Progenitor cell of endocrine pancreas (in vitro differentiated cells): ENCODE results near the gene ENPP3. TPM values are rescaled to one million over a fixed set of nuclear protein-coding genes. Genes with fewer than 3 reads are reported as not detected.

ENCODE experiments used
- DNase-seq: peaks from one replicate; pipeline ENCODE4 v3.0.0; 2021; ENCODE audit warnings: low spot score; ENCODE audit not compliant: unreplicated experiment
- H3K27ac Mint-ChIP-seq: 2 replicates; pipeline ENCODE4 v1.8.0; 2021; ENCODE audit warnings: mild to moderate bottlenecking, moderate library complexity, mixed read lengths
- H3K27me3 Mint-ChIP-seq: 2 replicates; pipeline ENCODE4 v1.8.0; 2021; ENCODE audit warnings: mixed read lengths
- H3K36me3 Mint-ChIP-seq: 2 replicates; pipeline ENCODE4 v1.8.0; 2022; ENCODE audit warnings: mixed read lengths; ENCODE audit not compliant: insufficient read depth
- H3K4me1 Mint-ChIP-seq: 2 replicates; pipeline ENCODE4 v1.8.0; 2021; ENCODE audit warnings: low read depth, mixed read lengths
- H3K4me3 Mint-ChIP-seq: 2 replicates; pipeline ENCODE4 v1.8.0; 2021; ENCODE audit warnings: low read depth, mild to moderate bottlenecking, moderate library complexity, mixed read lengths
- H3K9me3 Mint-ChIP-seq: 2 replicates; pipeline ENCODE4 v1.8.0; 2021; ENCODE audit warnings: low read depth, mixed read lengths
- long read RNA-seq: library from polyadenylated mRNA; unstranded; transcript quantifications from one replicate; pipeline ENCODE4 v2.0.0, GENCODE V29; 2020
- total RNA-seq: library from RNA; stranded (reverse); gene quantifications from 2 replicates; pipeline ENCODE4 v1.2.1, GENCODE V29; 2021
- TF ChIP-seq, protein P1 (sequence below): fragments of 200-600 bp; sonication (generic); IDR thresholded peaks from one replicate; pipeline ENCODE4 v1.5.0; 2021; ENCODE audit warnings: antibody characterized with exemption, mild to moderate bottlenecking; ENCODE audit not compliant: unreplicated experiment

Gene ENPP3
- not detected in 2 replicates for total RNA-seq
- long read RNA-seq: 0 reads

DNA sequence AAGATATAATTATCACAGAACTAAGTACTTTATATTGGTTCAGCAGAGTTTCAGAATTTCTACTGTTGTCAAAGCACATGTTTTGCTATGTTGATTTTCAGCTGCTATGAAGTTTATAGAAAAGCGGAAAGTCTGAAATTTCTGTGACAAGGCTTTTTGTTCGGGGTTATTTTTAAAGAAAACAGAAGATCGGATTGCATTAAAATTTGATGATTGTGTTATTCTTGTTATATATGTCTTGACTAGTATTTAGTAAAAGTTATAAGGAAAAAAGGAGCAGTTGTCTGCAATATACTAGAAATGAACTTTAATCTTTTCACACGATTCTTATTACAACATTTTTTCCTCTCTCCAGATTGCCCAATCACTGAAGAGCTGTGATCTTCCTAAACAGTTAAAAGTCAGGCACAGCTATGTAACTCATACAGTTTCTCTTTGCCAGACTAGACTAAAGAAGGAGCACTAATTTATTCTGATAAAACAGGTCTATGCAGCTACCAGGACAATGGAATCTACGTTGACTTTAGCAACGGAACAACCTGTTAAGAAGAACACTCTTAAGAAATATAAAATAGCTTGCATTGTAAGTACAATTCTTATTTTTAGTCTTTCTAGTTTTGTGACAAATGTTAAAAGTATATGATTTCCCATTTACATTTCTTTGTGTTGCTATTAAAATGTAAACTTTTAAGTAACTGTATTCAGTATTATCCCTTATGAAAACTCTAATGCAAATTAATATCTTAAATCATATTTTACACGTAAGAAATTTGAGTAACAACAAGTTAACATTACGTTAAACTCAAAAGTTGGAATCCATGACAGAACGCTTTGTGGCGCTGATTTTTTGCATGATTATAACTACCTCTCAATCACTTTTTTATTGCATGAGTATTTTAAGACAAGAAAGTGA lies at the start of gene ENPP3:
Gene ENPP3, plus strand, starts transcription at position 423 of the 913 bp plus-strand sequence. Its CDS starts 83 bp downstream, at position 506.
- Mint-ChIP-seq H3K27me3 (no peaks in the 10 kb centered on the region), H3K27ac (no peak within 1 kb of the TSS), H3K9me3 (no peaks in the 10 kb centered on the region), H3K4me1 (no peaks in the 10 kb centered on the region), H3K36me3 (no peaks in the 10 kb centered on the region), H3K4me3 (no peak within 1 kb of the TSS)
- TF ChIP-seq, protein P1, sequence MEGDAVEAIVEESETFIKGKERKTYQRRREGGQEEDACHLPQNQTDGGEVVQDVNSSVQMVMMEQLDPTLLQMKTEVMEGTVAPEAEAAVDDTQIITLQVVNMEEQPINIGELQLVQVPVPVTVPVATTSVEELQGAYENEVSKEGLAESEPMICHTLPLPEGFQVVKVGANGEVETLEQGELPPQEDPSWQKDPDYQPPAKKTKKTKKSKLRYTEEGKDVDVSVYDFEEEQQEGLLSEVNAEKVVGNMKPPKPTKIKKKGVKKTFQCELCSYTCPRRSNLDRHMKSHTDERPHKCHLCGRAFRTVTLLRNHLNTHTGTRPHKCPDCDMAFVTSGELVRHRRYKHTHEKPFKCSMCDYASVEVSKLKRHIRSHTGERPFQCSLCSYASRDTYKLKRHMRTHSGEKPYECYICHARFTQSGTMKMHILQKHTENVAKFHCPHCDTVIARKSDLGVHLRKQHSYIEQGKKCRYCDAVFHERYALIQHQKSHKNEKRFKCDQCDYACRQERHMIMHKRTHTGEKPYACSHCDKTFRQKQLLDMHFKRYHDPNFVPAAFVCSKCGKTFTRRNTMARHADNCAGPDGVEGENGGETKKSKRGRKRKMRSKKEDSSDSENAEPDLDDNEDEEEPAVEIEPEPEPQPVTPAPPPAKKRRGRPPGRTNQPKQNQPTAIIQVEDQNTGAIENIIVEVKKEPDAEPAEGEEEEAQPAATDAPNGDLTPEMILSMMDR: no peak
- no peak for DNase-seq

DNA sequence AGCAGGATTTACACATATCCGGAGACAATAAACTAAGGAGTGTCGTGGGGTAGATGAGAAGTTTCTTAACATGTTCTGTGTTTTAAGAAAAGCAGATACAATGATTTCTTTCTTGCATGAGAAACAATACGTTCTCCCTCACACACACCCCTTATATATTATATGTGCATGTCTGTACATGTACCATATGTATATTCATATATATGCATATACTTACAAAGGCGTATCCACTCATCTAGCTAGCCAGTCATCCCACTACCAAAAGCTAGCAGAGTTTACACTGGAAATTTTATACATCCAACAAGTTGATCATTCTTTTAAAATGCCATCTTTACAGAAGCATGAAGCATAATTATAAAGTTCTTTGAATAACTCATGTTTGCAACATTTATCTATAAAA lies 49.2 kb upstream of the ENPP3 start:
- Mint-ChIP-seq H3K4me3 (no peak overlapping the region), H3K27ac (no peak overlapping the region), H3K4me1 (no peaks in the 10 kb centered on the region)

DNA sequence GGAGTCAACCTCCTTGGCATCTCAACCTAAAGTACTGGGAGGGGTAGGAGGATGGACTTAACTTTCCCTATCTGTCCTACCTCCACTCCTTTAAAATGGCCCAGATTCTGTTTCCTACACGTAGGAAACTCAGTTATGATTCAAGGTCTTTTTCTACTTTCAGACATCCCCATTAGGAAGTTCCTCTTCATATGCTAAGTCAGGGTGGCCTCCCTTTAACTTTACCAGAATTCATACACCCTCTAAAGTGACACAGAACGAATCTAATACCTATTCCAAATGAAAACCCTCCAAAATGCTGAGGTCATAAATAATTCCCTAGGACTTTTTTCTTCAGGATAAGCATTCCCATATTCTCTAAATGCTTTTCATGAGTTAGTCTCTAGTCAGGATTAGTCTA lies 48.5 kb upstream of the ENPP3 start:
- TF ChIP-seq, protein P1: no peak
- Mint-ChIP-seq H3K4me1 (no peaks in the 10 kb centered on the region), H3K27ac (no peak overlapping the region), H3K27me3 (no peaks in the 10 kb centered on the region), H3K4me3 (no peak overlapping the region), H3K9me3 (no peaks in the 10 kb centered on the region), H3K36me3 (peaks cover 23% of the 10 kb centered on the region)
- DNase-seq: no peak

More for the DNA sequence above, 49.2 kb upstream of the ENPP3 start:
- H3K27me3 Mint-ChIP-seq: no peaks in the 10 kb centered on the region
- TF ChIP-seq, protein P1: no peak
- no peak for DNase-seq
- no peaks in the 10 kb centered on the region for H3K9me3 Mint-ChIP-seq
- H3K36me3 Mint-ChIP-seq: peaks cover 21% of the 10 kb centered on the region

DNA sequence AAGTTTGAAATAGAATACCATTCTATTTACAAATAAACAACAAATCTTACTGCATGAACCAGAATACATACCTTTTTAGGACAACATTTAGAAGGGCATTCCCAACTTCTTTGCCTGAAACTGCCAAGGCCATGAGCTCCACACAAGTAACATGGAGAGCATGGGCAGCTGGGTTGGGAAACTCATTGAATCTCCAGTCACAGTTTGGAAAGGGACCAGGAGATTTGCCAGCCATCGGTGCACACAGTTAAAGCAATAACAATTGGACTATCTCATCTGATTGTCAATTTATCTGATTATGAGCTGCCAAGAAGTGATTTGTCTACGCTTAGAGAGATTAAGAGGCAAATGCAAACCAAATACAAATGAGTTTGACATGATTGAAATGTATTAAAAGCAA lies 44.2 kb upstream of the ENPP3 start:
- Mint-ChIP-seq H3K4me3 (no peak overlapping the region), H3K4me1 (no peaks in the 10 kb centered on the region), H3K27ac (no peak overlapping the region), H3K36me3 (peaks cover 32% of the 10 kb centered on the region), H3K27me3 (no peaks in the 10 kb centered on the region), H3K9me3 (no peaks in the 10 kb centered on the region)
- TF ChIP-seq, protein P1: no peak
- no peak for DNase-seq

DNA sequence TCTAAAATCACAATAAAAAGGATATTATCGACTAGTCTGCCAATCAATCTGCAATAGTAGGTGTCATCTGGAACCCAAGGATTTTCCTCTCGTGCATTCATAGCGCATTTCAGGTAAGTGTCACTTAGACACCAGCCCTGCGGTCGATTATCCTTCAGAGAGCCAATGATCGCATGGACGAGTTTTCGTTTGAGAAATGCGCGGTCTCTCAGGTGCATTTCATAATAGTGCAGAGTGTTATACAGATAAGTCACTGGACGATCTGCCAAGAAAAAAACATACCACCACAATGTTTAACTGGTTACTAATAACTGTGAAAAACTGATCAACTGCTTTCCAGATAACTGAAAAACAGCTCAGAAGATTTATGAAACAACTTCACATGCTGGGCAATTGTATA lies 43.0 kb upstream of the ENPP3 start:
- no peaks in the 10 kb centered on the region for H3K9me3 Mint-ChIP-seq
- TF ChIP-seq, protein P1: no peak

More for the DNA sequence above, 43.0 kb upstream of the ENPP3 start:
- Mint-ChIP-seq H3K27ac (no peak overlapping the region), H3K4me3 (no peak overlapping the region), H3K4me1 (no peaks in the 10 kb centered on the region), H3K36me3 (peaks cover 35% of the 10 kb centered on the region), H3K27me3 (no peaks in the 10 kb centered on the region)
- DNase-seq: no peak
